Peyer's patch (tissue), 4 donors: ENCODE data around the gene MUTYH.

Source experiments
- CTCF ChIP-seq, 6 experiments: fragments of 450-650 bp in 4 of 6; fragments of 200-600 bp in 2 of 6; sonication (generic) in 1 of 6; IDR thresholded peaks; one replicate each; pipeline ENCODE4 v1.5.1; 2017 to 2019; ENCODE audit warnings: antibody characterized with exemption in 6 of 6, mild to moderate bottlenecking in 3 of 6, moderate library complexity in 1 of 6
- POLR2A ChIP-seq, 2 donors: fragments of 450-650 bp; IDR thresholded peaks; one replicate each; pipeline ENCODE4 v1.5.1; 2017; ENCODE audit warnings: antibody characterized with exemption in 2 of 2, mild to moderate bottlenecking in 2 of 2, moderate library complexity in 2 of 2

- TF ChIP-seq CTCF (IDR thresholded peaks at IDR 0.05) (no peak), POLR2A (IDR thresholded peaks at IDR 0.05) (no peak)
Observed at GRCh38 chr1:45332346-45332720, 7.9 kb downstream of the MUTYH start.
